Measurements from ENCODE around the gene GXYLT2.

GRCh38 chr3:72970942-72971341 is 83.1 kb downstream of the GXYLT2 start:
- TF ChIP-seq SUZ12 (IDR thresholded peaks at IDR 0.05; ENCODE audit: extremely low read depth, insufficient read depth, insufficient read length) (no peak), ZNF274 (IDR thresholded peaks at IDR 0.05; ENCODE audit: low read depth, low read length) (no peak), YY1 (IDR thresholded peaks at IDR 0.05; ENCODE audit: insufficient read depth, insufficient read length) (no peak)
